Measurements from ENCODE around the gene EGR1.

DNA sequence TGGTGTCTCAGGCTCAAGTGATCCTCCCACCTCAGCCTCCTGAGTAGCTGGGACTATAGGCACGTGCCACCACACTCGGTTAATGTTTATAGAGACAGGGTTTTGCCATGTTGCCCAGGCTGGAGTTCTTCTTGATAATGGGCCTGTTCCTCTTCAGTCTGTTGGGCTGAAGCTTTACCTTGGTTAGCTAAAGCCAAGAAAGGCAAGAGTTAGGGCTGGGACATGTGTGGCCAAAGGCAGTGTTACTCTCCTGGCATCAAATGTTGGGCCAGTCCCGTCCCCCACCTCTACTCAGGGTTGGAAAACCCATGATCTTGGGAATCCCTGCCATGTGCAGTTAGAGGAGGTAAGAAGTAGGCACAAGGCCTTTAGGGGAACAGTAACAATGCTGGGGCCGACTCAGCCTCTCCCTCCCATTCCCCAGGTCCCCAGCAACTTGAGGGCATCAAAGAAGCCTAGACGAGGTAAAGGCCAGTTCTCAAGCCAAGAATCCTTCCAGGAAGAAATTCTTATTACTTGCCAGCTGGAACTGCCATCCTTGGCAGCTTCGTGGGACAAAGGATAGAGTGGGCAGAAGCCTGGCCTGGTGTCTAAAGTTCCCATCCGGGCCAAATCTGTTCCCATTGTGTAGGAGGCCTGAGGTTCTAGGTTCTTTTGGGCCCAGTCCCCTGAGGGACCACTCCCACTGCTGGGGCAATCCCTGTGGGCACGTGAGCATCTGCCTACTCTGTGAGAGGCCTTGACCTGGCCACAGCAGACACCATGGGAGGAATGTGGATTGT lies 4.5 kb downstream of the EGR1 start:
- TF ChIP-seq EP300 (IDR thresholded peaks at IDR 0.05), result no peak
- TF ChIP-seq, protein P1, sequence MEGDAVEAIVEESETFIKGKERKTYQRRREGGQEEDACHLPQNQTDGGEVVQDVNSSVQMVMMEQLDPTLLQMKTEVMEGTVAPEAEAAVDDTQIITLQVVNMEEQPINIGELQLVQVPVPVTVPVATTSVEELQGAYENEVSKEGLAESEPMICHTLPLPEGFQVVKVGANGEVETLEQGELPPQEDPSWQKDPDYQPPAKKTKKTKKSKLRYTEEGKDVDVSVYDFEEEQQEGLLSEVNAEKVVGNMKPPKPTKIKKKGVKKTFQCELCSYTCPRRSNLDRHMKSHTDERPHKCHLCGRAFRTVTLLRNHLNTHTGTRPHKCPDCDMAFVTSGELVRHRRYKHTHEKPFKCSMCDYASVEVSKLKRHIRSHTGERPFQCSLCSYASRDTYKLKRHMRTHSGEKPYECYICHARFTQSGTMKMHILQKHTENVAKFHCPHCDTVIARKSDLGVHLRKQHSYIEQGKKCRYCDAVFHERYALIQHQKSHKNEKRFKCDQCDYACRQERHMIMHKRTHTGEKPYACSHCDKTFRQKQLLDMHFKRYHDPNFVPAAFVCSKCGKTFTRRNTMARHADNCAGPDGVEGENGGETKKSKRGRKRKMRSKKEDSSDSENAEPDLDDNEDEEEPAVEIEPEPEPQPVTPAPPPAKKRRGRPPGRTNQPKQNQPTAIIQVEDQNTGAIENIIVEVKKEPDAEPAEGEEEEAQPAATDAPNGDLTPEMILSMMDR (IDR thresholded peaks at IDR 0.05), result no peak
